Measurements from ENCODE around the gene HPSE2. TPM values are rescaled to one million over a fixed set of nuclear protein-coding genes. Genes with fewer than 3 reads are reported as not detected.

Gene HPSE2
- total RNA-seq, 1 donor from 2014 or later, result not detected

- DNase-seq (ENCODE audit: low read depth), result no peak
- no peak overlapping the region for H3K4me3 ChIP-seq (ENCODE audit: low read depth, low read length)
- TF ChIP-seq CTCF (conservative IDR thresholded peaks at IDR 0.05; ENCODE audit: low read depth, low read length), result no peak
These were observed 646.0 kb downstream of the HPSE2 start for GRCh38 chr10:98589691-98590090.

GRCh38 chr10:98589007-98589406 is 646.6 kb downstream of the HPSE2 start:
- H3K4me3 ChIP-seq (ENCODE audit: low read depth, low read length), result no peak overlapping the region
- DNase-seq (ENCODE audit: low read depth), result no peak
- no peak for TF ChIP-seq CTCF (conservative IDR thresholded peaks at IDR 0.05; ENCODE audit: low read depth, low read length)

- no peak for TF ChIP-seq CTCF (conservative IDR thresholded peaks at IDR 0.05; ENCODE audit: low read depth, low read length)
- no peak for DNase-seq (ENCODE audit: low read depth)
- no peak overlapping the region for H3K4me3 ChIP-seq (ENCODE audit: low read depth, low read length)
These were observed 648.4 kb downstream of the HPSE2 start for GRCh38 chr10:98587156-98587837.

GRCh38 chr10:98586096-98586495 is 649.6 kb downstream of the HPSE2 start:
- no peak overlapping the region for H3K4me3 ChIP-seq (ENCODE audit: low read depth, low read length)
- no peak for DNase-seq (ENCODE audit: low read depth)
- TF ChIP-seq CTCF (conservative IDR thresholded peaks at IDR 0.05; ENCODE audit: low read depth, low read length), result no peak

- DNase-seq (ENCODE audit: low read depth), result no peak
- H3K4me3 ChIP-seq (ENCODE audit: low read depth, low read length), result no peak overlapping the region
- TF ChIP-seq CTCF (conservative IDR thresholded peaks at IDR 0.05; ENCODE audit: low read depth, low read length), result no peak
These were observed 653.3 kb downstream of the HPSE2 start for GRCh38 chr10:98582363-98582762.

- TF ChIP-seq CTCF (conservative IDR thresholded peaks at IDR 0.05; ENCODE audit: low read depth, low read length), result peak; percentile 11
- no peak for DNase-seq (ENCODE audit: low read depth)
- H3K4me3 ChIP-seq (ENCODE audit: low read depth, low read length), result no peak overlapping the region
These were observed 658.1 kb downstream of the HPSE2 start for GRCh38 chr10:98577578-98577977.

- no peak for DNase-seq (ENCODE audit: low read depth)
- H3K4me3 ChIP-seq (ENCODE audit: low read depth, low read length), result no peak overlapping the region
- TF ChIP-seq CTCF (conservative IDR thresholded peaks at IDR 0.05; ENCODE audit: low read depth, low read length), result no peak
These were observed 658.5 kb downstream of the HPSE2 start for GRCh38 chr10:98577168-98577567.

Measured in epithelial cell of proximal tubule (primary cell).